ENCODE results near the gene CENPT.

CENPT gene, protein sequence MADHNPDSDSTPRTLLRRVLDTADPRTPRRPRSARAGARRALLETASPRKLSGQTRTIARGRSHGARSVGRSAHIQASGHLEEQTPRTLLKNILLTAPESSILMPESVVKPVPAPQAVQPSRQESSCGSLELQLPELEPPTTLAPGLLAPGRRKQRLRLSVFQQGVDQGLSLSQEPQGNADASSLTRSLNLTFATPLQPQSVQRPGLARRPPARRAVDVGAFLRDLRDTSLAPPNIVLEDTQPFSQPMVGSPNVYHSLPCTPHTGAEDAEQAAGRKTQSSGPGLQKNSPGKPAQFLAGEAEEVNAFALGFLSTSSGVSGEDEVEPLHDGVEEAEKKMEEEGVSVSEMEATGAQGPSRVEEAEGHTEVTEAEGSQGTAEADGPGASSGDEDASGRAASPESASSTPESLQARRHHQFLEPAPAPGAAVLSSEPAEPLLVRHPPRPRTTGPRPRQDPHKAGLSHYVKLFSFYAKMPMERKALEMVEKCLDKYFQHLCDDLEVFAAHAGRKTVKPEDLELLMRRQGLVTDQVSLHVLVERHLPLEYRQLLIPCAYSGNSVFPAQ

DNA sequence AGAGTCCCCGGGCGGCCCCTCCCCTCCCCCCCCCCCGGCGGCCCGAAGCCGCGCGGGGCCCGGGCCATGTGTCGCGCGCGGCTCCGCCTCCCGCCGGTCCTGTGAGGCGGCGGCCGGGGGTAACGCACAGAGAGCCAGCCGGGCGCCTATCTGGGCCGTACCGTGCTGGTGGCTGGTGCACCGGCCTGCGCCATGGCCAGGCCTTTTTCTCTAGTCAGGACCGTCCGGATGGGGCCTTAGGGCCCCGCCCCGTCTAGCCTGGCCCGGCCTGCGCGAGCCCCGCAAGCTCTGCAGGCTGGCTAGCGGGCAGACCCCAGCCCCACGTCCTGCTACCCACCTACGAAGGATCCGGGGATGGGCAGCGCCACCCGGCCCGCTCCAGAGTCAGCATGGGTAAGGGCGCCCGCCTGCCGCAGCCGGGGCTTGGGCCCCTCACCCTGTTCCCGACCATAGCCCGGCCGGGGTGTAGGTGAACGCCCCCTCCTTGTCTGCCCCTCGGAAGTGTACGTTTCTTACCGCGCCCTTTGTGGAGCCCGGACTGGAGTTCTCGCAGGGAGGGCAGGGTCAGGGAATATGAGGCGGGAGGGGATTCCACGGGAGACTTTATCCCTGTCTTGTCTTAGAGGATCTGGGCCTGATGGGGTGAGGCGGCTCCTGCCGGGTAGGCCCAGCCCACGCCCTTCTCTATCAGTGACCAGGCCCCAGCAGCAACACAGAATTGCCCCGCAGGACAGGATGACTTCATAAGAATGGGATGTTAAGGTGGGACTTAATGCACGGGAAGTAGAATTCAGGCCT, at the start of gene CENPT:
CENPT (minus strand) TSS at position 630 of the 798 bp plus-strand sequence. CDS start 13,834 bp downstream, outside the sequence.
- DNase-seq (ENCODE audit: low read depth), result no peak

DNA sequence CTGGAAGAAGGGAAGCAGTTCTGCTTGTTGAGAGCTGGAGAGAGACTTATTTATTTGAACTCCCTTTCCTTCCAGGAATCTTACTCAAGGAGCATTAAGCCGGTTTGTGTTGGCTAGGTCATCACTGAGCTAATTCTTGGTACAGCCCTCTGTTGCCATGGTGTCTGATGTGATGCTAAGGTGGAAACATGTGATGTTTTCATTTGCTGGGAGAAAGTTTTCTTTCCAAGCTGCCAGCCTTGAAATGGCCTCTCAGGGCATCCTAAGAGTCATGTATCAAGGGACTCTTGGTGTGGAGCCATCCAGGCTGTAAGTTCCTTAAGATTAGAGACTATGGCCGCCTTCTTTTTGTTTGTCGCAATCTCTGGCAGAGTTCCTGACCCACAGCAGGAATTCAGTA, 49.7 kb upstream of the CENPT start:
- no peak for DNase-seq (ENCODE audit: low read depth)

DNA sequence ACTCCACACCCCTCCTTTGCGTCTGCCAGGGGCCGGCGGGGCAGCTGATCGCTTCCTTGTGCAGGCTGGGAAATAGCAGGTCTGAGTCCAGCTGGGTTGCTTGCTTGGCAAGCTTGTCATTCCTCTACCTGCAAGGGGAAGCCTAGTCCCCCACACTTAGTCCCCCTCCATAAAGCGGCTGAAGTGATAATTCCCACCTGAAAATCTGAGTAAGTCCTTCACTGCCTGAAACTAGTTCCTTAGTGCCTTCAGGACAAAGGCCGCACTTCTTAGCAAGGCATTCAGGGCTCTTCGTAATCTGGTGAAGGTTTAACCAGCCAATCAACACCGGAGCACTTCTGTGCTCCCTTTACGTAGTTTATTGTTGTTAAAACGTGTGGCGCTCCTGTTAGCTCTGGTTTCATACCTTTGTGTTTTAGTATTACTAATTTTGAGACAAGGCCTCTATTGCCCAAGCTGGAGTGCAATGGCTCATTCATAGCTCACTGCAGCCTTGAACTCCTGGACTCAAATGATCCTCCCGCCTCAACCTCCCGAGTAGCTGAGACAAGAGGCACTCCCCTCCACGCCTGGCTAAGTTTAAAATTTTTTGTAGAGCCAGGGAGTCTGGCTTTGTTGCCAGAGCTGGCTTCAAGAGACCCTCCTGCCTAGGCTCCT, 46.4 kb upstream of the CENPT start:
- DNase-seq (ENCODE audit: low read depth), result no peak

DNA sequence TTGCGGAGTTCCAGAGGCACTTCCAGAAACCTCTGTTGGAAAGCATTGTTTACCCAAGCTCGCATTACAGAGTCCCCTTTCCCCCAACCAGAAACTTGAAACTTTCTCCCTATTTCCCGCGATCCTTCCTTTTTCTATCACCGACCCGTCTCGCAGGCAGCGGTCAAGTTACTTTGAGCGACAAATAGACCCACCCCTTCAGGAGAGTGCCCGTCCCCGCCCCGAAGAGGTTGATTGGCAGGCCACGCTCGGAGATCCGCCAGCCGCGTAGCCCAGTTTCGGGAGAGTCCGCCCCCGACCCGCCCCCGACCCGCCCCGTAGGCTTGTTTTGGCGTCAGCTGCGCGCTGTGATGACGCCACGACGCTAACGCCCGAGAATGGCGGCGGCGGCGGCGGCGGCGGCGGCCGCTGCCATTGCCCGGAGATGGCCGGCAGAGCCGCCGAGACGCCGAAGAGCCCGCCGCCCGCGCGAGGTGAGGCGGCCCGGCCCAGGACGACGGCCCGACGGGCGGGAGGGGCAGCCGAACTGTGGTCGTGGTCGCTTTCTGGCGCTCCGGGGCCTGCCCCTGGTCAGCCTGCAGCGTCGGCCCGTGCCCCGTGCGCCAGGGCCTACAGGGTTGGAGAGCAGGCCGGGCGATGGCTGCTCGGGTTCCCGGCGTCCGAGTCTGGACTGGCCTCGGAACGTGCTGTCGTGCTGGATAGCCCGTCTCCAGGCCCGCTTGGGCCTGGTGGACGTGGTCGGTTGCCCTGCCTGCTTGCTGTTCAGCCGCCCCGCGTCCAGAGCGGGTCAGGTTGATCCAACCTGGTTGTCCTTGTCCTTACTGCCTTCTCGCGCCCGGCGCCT, 45.6 kb upstream of the CENPT start, which contains the start of gene PSKH1:
PSKH1 (plus strand) TSS at position 356 of the 844 bp plus-strand sequence. CDS start 15,496 bp downstream, outside the sequence.
- DNase-seq (ENCODE audit: low read depth), result peak; percentile 91

DNA sequence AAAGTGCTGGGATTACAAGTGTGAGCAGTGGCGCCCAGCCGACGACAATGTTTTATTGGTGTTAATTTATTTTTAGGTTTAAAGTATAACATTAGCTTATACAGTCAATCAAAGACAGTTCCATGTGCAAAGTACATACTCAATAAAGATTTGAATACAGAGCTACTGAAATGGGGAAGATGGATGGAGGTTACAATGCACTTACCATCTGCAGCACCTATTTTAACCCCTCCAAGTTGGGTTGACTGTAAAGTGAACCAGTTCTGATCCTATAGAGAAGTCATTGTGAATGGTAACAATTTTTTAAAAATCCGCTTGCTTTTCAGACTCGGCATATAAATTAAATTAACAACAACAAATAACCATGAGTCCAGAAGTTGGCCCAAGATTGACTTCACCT, 44.9 kb upstream of the CENPT start:
- no peak for DNase-seq (ENCODE audit: low read depth)

DNA sequence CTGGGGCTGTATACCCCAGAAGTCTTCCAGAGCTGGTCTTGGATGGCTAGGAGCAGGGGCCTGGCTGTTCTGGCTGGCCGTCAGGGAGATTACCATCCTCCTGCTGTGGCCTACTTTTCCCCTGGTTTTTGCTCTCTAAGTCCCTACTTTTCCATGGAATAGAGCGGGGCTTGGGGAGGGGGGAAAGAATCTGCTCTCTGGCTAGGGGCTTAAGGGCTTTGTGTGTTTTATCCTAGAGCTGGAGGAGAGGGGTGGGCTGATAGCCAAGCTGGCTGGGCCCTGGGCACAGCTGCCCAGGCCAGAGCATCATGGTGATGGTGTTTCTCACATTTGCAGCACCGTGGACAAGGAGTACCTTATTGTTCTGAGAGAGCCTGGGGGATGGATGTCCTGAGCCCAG, 40.8 kb upstream of the CENPT start:
- no peak for DNase-seq (ENCODE audit: low read depth)

DNA sequence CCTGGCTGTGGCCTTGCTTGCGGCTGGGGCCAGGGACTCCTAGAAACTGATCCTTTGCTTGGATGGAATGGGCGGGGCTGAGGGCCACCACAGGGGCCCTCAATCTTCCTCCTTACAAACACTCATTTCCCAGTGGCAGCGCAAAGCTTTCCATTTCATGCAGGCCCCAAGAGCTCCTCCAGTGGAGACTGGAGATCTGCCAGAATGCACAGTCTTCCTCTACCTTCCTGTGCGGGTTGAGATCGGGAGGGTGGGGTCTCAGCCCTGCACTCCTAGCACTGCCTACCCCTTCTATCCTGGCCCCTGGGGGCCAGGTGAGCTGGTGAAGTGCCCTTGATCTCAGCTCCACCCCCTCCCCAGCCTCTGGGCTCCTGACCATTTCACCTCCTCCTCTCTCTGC, 38.9 kb upstream of the CENPT start:
- DNase-seq (ENCODE audit: low read depth), result no peak

DNA sequence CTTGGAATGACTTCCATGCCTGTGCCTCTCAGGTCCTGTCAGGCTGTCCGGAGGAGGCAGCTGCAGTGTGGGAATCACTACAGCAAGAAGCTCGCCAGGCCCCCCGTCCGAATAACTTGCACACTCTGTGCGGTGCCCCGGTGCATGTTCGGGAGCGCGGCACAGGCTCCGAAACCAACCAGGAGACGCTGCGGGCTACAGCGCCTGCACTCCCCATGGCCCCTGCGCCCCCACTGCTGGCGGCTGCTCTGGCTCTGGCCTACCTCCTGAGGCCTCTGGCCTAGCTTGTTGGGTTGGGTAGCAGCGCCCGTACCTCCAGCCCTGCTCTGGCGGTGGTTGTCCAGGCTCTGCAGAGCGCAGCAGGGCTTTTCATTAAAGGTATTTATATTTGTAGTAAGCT, 38.5 kb upstream of the CENPT start:
- DNase-seq (ENCODE audit: low read depth), result no peak

DNA sequence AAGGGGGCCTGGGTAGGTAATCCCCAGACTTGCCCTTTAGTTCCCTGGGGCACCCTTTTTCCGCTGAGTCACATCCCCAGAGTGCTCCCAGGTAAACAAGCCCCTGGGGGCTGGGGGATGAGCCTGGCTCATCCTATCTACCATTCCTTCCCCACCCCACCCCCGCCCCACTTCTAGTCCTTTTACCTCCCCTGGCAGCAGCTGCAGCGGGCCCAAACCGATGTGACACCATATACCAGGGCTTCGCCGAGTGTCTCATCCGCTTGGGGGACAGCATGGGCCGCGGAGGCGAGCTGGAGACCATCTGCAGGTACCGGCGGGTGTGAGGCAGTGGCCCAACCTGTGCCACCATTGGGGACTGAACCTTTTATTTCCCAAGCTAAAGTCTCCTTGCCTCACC, 38.1 kb upstream of the CENPT start:
- no peak for DNase-seq (ENCODE audit: low read depth)

DNA sequence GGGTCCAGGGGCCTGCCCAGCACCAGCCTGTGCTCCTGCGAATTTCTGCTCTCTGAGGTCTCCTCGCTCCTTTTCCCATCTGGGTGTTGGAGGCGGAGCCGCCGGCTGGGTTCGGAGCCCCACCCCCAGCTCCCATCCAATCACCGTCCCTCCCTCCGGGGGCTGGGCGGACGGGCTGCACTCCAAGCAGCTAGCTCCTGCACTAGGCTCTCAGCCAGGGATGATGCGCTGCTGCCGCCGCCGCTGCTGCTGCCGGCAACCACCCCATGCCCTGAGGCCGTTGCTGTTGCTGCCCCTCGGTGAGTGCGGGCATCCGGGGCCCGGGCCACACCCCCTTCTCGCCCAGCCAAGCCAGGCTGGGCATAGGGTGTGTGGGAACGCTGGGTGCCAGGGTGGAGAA, 37.2 kb upstream of the CENPT start, which contains the start of gene NRN1L:
NRN1L (plus strand) TSS at position 202 of the 400 bp plus-strand sequence; CDS start at position 221, 19 bp downstream.
- DNase-seq (ENCODE audit: low read depth), result no peak

DNA sequence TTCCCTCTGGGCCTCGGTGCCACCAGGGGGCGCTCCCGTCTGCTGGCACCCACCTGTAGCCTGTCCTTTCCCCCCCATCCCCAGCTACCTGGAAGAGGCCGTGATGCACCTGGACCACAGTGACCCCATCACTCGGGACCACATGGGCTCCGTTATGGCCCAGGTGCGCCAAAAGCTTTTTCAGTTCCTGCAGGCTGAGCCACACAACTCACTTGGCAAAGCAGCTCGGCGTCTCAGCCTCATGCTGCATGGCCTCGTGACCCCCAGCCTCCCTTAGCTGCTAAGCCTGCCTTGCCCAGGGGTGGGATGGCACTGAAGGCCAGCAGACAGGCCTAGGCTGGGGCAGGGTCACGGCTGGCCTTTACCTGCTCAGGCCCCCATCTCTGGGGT, 36.4 kb upstream of the CENPT start:
- peak; percentile 67 for DNase-seq (ENCODE audit: low read depth)

DNA sequence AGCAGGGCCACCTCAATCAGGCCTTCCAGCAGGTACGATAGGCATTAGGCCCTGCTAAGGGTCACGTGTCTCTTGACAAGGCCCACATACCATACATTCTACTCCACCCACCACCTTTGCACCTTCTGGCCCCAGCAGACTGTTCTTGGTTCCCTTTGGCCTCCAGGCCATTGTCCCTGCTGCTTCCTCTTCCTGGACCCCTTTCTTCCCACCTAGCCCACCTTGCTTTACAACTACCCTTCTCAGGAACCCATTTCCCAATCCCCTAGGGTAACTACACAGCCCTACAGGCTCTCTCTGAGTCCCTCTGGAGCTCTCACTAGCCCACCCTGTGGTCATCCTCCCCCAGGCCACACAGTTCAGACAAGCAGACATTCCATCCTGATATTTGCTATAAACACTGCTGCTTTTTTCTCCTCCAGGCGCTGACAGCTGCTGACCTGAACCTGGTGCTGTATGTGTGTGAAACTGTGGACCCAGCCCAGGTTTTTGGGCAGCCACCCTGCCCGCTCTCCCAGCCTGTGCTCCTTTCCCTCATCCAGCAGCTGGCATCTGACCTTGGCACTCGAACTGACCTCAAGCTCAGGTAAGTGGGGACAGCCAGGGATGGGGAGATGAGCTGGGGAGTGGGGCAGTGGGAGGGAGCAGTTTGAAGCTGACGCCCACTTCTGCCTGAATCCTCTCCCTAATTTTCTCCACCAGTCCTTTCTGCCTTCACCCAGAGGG, 35.8 kb upstream of the CENPT start:
- DNase-seq (ENCODE audit: low read depth), result no peak

DNA sequence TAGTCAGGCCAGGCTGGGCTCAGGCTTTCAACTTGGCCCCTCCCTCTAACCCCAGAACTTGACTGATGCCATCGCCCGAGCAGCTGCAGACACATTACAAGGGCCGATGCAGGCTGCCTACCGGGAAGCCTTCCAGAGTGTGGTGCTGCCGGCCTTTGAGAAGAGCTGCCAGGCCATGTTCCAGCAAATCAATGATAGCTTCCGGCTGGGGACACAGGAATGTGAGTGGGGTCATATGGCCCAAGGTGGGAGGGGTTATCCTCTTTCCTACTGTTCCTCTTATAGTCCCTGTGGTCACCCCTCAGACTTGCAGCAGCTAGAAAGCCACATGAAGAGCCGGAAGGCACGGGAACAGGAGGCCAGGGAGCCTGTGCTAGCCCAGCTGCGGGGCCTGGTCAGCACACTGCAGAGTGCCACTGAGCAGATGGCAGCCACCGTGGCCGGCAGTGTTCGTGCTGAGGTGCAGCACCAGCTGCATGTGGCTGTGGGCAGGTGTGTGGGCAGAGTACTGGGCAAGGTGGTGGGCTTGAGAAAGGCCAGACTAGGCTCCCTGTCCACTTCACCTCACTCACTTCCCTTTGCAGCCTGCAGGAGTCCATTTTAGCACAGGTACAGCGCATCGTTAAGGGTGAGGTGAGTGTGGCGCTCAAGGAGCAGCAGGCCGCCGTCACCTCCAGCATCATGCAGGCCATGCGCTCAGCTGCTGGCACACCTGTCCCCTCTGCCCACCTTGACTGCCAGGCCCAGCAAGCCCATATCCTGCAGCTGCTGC, 35.1 kb upstream of the CENPT start:
- no peak for DNase-seq (ENCODE audit: low read depth)

DNA sequence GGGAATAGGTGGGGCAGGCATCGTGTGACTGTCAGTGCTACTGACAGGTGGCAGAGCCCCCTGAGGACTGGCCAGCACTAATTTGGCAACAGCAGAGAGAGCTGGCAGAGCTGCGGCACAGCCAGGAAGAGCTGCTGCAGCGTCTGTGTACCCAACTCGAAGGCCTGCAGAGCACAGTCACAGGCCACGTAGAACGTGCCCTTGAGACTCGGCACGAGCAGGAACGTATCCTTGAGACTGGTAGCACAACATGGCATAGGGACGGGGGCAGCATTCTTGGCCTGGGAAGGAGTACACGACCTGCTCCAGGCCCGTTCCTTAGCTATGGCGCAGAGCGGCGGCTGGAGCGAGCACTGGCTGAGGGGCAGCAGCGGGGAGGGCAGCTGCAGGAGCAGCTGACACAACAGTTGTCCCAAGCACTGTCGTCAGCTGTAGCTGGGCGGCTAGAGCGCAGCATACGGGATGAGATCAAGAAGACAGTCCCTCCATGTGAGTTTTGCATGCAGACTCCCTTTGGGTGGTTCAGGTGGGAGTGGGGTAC, 34.2 kb upstream of the CENPT start:
- no peak for DNase-seq (ENCODE audit: low read depth)

DNA sequence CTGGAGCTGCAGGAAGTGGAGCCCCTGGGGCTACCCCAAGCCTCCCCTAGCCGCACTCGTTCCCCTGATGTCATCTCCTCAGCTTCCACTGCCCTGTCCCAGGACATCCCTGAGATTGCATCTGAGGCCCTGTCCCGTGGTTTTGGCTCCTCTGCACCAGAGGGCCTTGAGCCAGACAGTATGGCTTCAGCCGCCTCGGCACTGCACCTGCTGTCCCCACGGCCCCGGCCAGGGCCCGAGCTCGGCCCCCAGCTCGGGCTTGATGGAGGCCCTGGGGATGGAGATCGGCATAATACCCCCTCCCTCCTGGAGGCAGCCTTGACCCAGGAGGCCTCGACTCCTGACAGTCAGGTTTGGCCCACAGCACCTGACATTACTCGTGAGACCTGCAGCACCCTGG, 33.1 kb upstream of the CENPT start:
- no peak for DNase-seq (ENCODE audit: low read depth)

DNA sequence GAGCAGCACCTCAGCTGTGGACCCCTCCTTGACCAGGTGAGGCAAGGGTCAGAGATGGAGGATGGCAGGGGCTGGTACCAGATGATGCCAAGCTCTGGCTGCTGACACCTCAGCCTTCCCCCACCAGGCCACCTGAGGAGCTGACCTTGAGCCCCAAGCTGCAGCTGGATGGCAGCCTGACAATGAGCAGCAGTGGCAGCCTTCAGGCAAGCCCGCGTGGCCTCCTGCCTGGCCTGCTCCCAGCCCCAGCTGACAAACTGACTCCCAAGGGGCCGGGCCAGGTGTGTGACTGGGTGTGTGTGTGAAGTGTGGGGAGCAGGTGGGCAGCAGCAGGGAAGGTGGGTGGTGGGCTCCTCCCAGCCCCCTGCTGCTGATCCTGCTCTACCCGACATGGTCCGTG, 32.4 kb upstream of the CENPT start:
- no peak for DNase-seq (ENCODE audit: low read depth)

DNA sequence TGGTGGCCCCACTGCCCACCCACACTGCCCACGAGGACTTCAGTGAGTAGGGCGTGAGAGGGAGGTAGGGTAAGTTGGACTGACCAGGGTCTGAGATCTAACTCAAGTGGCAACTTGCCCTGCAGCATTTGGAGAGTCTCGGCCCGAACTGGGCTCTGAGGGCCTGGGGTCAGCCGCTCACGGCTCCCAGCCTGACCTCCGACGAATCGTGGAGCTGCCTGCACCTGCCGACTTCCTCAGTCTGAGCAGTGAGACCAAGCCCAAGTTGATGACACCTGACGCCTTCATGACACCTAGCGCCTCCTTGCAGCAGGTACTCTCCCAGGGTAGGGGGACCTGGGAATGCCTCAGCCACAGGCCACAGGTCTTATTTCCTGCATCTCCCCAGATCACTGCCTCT, 32.0 kb upstream of the CENPT start:
- DNase-seq (ENCODE audit: low read depth), result no peak

DNA sequence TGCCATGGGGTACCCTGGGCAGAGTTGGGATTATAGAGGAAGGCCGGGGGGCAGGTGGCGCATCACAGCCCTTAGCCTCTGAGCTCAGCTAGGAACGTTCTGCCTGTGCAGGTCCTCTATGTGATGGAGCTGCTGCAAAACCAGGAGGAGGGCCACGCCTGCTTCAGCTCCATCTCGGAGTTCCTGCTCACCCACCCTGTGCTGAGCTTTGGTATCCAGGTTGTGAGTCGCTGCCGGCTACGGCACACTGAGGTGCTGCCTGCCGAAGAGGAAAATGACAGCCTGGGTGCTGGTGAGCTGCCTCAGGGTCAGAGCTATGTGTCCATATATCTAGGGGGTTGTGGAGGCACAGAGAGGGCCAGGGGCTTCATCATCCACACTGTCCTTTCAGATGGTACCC, 31.4 kb upstream of the CENPT start:
- no peak for DNase-seq (ENCODE audit: low read depth)

DNA sequence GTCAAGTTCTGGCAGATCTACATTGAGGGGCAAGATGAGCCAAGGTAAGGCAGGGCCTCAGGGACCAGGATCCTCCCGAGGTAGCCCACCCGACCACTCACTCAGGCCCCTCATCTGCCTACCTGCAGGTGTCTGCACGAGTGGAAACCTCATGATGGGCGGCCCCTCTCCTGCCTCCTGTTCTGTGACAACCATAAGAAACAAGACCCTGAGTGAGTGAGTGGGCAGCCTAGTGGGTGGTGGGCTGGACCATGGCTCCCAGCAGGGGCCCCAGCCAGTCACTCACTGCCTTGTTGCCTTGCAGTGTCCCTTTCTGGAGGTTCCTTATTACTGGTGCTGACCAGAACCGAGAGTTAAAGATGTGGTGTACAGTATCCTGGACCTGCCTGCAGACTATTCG, 30.7 kb upstream of the CENPT start:
- DNase-seq (ENCODE audit: low read depth), result no peak

DNA sequence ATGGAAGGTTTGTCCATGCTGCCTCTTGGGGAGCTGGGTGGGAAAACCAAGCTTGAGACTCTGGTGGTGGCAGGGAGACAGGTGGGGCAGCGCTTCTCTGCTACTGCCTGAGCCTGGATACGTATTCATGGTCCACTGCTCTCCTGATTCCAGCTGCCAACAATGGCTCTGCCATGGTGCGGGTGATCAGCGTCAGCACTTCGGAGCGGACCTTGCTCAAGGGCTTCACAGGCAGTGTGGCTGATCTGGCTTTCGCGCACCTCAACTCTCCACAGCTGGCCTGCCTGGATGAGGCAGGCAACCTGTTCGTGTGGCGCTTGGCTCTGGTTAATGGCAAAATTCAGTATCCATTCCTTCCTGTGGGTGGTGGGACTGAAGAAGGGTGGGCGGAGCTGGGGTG, 29.6 kb upstream of the CENPT start:
- no peak for DNase-seq (ENCODE audit: low read depth)
